Bronchial epithelial cell (primary cell): Measurements from ENCODE around the gene LMOD2. TPM values are rescaled to one million over a fixed set of nuclear protein-coding genes. Genes with fewer than 3 reads are reported as not detected.
A peak's percentile ranks its signal among the peaks of the same experiment; 100 is the strongest.

ENCODE experiments used
- DNase-seq: peaks from one replicate; pipeline ENCODE4 v3.0.0-alpha.2; 2010; ENCODE audit warnings: low read depth
- FAIRE-seq: peaks from 2 replicates; lab custom pipeline; 2011; peaks lifted over from hg19 to GRCh38; lab: Jason Lieb, UNC
- H3K27me3 ChIP-seq: 2 replicates; pipeline ENCODE4 v1.5.1; 2011; ENCODE audit warnings: low read length; ENCODE audit not compliant: control insufficient read depth, insufficient read depth
- H3K36me3 ChIP-seq: 2 replicates; pipeline ENCODE4 v1.5.1; 2011; ENCODE audit warnings: low read length; ENCODE audit not compliant: control insufficient read depth, insufficient read depth
- H3K4me3 ChIP-seq: 2 replicates; pipeline ENCODE4 v1.5.1; 2011; ENCODE audit warnings: mild to moderate bottlenecking, low read depth, low read length, control low read depth
- total RNA-seq: library from RNA; depleted of rRNA; stranded (reverse); fragments of >200 nt; gene quantifications from 2 replicates; pipeline ENCODE4 v1.2.1, GENCODE V29; 2014
- TF ChIP-seq, protein P1 (sequence below): IDR thresholded peaks from 2 replicates; pipeline ENCODE4 v1.5.1; 2011; ENCODE audit warnings: mild to moderate bottlenecking, moderate library complexity, low read length, control low read depth, inconsistent platforms; ENCODE audit not compliant: insufficient read depth, severe bottlenecking

Gene LMOD2
- total RNA-seq, 1 donor from 2014 or later: not detected

GRCh38 chr7:123660514-123661354 lies 5.1 kb downstream of the LMOD2 start:
- FAIRE-seq (no peak), DNase-seq (no peak)
- TF ChIP-seq, protein P1, sequence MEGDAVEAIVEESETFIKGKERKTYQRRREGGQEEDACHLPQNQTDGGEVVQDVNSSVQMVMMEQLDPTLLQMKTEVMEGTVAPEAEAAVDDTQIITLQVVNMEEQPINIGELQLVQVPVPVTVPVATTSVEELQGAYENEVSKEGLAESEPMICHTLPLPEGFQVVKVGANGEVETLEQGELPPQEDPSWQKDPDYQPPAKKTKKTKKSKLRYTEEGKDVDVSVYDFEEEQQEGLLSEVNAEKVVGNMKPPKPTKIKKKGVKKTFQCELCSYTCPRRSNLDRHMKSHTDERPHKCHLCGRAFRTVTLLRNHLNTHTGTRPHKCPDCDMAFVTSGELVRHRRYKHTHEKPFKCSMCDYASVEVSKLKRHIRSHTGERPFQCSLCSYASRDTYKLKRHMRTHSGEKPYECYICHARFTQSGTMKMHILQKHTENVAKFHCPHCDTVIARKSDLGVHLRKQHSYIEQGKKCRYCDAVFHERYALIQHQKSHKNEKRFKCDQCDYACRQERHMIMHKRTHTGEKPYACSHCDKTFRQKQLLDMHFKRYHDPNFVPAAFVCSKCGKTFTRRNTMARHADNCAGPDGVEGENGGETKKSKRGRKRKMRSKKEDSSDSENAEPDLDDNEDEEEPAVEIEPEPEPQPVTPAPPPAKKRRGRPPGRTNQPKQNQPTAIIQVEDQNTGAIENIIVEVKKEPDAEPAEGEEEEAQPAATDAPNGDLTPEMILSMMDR: no peak
- H3K36me3 ChIP-seq: no peaks in the 10 kb centered on the region
- H3K27me3 ChIP-seq: no peaks in the 10 kb centered on the region
- no peak overlapping the region for H3K4me3 ChIP-seq

GRCh38 chr7:123661765-123662164 lies 6.1 kb downstream of the LMOD2 start:
- TF ChIP-seq, protein P1: no peak
- no peak for DNase-seq
- no peak for FAIRE-seq
- Histone ChIP-seq H3K36me3 (no peaks in the 10 kb centered on the region), H3K4me3 (no peak overlapping the region), H3K27me3 (no peaks in the 10 kb centered on the region)

- no peak overlapping the region for H3K4me3 ChIP-seq
- TF ChIP-seq, protein P1: no peak
- H3K36me3 ChIP-seq: no peaks in the 10 kb centered on the region
- FAIRE-seq (peak; percentile 81), DNase-seq (no peak)
- no peaks in the 10 kb centered on the region for H3K27me3 ChIP-seq
Measured at GRCh38 chr7:123662293-123662692, 6.6 kb downstream of the LMOD2 start.

DNA sequence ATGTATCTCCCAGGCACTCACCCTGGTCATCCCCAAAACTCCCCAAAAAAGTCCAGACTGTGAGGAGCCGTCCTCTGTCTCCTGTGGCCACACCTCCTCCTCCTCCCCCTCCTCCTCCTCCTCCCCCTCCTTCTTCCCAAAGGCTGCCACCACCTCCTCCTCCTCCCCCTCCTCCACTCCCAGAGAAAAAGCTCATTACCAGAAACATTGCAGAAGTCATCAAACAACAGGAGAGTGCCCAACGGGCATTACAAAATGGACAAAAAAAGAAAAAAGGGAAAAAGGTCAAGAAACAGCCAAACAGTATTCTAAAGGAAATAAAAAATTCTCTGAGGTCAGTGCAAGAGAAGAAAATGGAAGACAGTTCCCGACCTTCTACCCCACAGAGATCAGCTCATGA lies 7.1 kb downstream of the LMOD2 start:
- Histone ChIP-seq H3K36me3 (no peaks in the 10 kb centered on the region), H3K27me3 (no peaks in the 10 kb centered on the region), H3K4me3 (no peak overlapping the region)
- DNase-seq (no peak), FAIRE-seq (no peak)
- TF ChIP-seq, protein P1: no peak

DNA sequence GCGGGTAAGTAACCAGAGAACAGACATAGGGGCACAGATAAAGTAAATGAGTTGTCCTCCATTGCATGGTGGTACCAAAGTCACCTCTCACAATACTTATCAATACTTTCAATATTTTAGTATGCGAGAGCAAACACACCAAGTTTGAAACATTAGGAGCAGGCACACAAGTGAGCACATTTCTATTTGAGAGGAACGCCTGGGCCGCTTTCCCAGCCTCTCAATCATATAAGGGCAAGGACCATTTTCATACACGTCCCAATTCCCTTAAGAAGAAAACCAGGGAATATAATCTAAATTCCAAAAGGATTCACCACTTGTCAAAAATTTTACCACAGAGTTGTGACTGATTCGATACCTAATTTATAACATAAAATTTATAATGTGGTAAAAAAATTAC lies 7.5 kb downstream of the LMOD2 start:
- no peak overlapping the region for H3K4me3 ChIP-seq
- no peaks in the 10 kb centered on the region for H3K36me3 ChIP-seq
- no peak for FAIRE-seq
- DNase-seq: no peak
- no peaks in the 10 kb centered on the region for H3K27me3 ChIP-seq
- TF ChIP-seq, protein P1: no peak
